IPS-NIHi7 (cell line): ENCODE measurements around the gene ANKS6.
"Not testable (repeated sequence)": the region's sequence is repeated elsewhere in the genome, so short reads cannot be mapped to it uniquely, and the experiment has no call there.

Experiments used
- DNase-seq: peaks from one replicate; pipeline ENCODE4 v3.0.0; 2012; ENCODE audit warnings: mixed read lengths; ENCODE audit errors: extremely low spot score

Gene ANKS6

GRCh38 chr9:98702835-98703380 lies 93.4 kb downstream of the ANKS6 start:
- no peak for DNase-seq

DNA sequence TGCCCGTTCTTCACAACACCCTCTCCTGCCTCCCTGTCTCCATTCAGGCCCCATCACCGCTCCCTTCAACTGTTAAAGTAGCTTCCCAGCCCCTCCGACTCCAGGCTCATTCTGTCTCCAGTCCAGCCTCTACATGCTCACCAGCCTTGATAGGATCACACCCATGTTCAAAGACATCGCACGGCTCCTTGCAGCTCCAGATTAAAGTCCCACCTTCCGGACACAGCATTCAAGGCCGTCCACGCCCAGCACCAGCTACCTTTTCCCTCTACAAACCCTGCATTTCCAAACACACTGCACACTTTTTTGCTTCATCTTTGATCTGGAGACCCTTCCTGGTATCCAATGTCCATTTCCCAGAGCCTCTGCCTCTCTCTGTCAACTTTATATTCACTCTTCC lies 94.0 kb downstream of the ANKS6 start:
- DNase-seq, result no peak

GRCh38 chr9:98701576-98701975 lies 94.8 kb downstream of the ANKS6 start:
- DNase-seq, result no peak

DNA sequence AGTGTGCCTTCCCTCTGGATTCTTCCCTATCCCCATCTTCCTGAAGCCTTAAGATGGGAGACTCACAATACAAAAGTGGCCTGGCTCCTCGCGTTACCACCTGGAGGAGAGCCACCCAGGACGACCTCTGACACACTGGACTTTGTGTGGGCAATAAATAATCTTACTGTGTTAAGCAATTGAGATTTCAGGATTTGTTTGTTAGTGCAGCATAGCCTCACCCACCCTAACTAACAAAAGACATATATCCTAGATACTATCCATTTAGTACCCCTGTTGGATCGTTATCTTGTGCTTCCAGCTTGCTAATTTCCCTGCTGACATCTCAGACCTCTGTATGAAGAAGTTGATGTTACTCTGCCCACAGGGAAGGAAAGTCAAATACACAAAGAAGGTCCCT lies 95.6 kb downstream of the ANKS6 start:
- DNase-seq, result no peak

GRCh38 chr9:98698856-98699255 lies 97.5 kb downstream of the ANKS6 start:
- no peak for DNase-seq

GRCh38 chr9:98694943-98695342 lies 101.4 kb downstream of the ANKS6 start:
- no peak for DNase-seq

DNA sequence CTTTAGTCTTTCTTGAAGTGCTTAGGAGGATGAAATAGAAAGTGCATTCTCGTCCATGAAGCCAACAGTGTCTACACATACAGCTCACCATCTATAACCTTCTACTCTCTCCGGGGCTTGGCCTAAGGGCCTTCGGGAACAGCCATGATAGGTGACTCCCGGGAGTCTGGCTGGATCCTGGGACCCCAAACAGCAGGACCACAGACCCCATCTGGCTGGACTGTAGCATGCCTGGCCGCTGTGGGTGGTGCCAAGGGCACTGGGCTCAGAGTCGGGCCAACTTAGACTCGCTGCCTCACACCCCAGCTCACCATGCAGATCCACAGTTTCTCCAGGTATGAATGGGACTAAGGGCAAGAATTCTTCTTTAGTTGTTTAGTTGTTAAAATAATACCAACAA lies 104.0 kb downstream of the ANKS6 start:
- DNase-seq, result no peak

- DNase-seq, result no peak
Measured at GRCh38 chr9:98691890-98692289, 104.5 kb downstream of the ANKS6 start.

DNA sequence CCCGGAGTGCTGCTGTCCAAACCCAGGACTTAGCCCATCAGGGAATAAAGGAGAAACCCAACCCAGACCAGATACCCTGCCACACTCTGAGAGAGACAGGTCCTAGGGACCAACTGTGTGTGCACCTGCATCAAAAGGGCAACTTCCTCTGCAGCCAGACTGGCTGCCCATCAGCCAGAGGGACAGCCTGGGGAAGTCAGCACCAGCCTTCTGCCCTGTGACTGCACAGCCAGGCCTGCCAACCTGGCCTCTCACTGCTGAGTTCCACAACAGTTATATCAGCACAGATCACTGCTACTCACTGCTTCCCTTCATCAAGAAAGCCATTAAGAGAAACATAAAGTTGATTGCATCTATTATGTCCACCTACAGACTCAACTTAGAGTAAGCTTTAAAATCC lies 105.7 kb downstream of the ANKS6 start:
- no peak for DNase-seq

- no peak for DNase-seq
Measured at GRCh38 chr9:98688710-98689495, 107.5 kb downstream of the ANKS6 start.

GRCh38 chr9:98687911-98688310 lies 108.4 kb downstream of the ANKS6 start:
- no peak for DNase-seq

- DNase-seq, result no peak
Measured at GRCh38 chr9:98686961-98687855, 109.1 kb downstream of the ANKS6 start.

GRCh38 chr9:98684816-98685215 lies 111.5 kb downstream of the ANKS6 start:
- DNase-seq, result not testable (repeated sequence)
